ENCODE data around the gene NDUFAF2.

GRCh38 chr5:61139931-61140330 lies 194.9 kb downstream of the NDUFAF2 start:
- TF ChIP-seq CTCF (conservative IDR thresholded peaks at IDR 0.05; ENCODE audit: low read depth in 2 of 2) (no peak), POLR2AphosphoS5 (IDR thresholded peaks at IDR 0.05; ENCODE audit: low read depth) (no peak), ZNF331 (CRISPR knock-in tag; IDR thresholded peaks at IDR 0.05; ENCODE audit: low read depth) (no peak), REST (IDR thresholded peaks at IDR 0.05; ENCODE audit: unreplicated experiment) (no peak)

All from GM23338 (cell line).